Fibroblast of gingiva (primary cell): ENCODE results near the gene PTBP3.

Experiments
- DNase-seq: peaks from one replicate; pipeline ENCODE4 v3.0.0-alpha.2; 2011; ENCODE audit warnings: low read depth

The PTBP3 gene

DNA sequence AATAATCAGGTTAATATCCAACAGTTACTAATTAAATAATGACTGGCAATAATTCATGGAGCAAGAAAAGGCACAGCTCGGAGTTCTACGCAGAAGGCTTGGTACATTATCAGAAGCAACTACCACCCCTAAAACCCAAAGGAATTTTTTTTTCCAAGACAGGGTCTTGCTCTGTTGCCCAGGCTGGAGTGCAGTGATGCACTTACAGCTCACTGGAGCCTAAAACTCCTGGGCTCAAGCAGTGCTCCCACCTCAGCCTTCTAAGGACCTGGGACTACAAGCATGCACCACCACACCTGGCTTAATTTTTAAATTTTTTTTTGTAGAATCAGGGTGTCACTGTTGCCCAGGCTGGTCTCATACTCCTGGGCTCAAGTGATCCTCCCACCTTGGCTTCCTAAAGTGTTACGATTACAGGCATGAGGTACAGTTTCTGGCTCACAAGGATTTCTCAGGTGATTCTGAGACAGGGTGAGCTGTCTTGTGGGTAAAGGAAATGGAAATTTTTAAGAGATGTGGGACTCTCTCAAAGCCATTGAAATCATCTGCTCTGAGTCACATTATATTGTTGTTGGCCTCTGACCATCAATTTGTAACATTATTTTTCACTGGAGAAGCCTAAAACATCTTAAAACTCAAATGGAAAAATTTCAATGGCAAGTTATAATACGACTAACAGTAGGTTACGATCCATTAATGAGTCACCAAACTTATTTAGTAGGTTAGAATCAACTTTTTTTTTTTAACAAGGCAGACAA is 26.8 kb upstream of the PTBP3 start:
- DNase-seq: peak; percentile 39

GRCh38 chr9:112355427-112355897 is 22.0 kb upstream of the PTBP3 start:
- no peak for DNase-seq

DNA sequence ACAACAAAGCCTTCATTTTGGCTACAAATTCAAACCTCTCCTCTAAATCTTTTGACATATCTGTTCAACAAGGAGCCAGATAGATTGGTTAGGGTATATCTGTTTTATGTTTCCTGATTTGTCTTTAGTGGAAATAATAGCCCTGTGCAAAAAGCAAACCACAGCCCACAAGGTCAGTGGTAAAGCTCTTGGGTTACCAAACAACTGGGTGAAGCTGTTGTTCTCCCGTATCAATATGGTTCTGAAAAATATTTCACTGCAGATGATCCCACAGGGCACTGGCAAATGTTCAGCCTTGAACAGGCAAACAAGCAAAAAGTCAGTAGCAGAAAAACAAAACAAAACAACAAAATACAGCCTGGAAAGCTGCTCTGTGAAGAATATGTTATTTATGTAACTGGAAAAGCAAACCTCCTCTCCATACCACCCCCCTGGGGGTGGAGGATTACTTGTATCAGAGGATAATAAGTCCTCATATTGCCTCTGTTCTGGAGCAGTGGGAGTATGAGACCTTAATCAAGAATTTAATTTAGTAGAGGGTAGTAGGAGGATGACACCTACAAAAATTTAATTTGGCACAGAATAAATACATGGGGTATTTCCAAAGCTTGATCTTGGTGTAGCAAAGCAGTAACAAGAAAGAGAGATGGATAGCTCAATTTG is 20.8 kb upstream of the PTBP3 start:
- DNase-seq: no peak

GRCh38 chr9:112352209-112352608 is 18.8 kb upstream of the PTBP3 start:
- DNase-seq: no peak

GRCh38 chr9:112351184-112351583 is 17.8 kb upstream of the PTBP3 start:
- no peak for DNase-seq

GRCh38 chr9:112349008-112349333 is 15.6 kb upstream of the PTBP3 start:
- no peak for DNase-seq

DNA sequence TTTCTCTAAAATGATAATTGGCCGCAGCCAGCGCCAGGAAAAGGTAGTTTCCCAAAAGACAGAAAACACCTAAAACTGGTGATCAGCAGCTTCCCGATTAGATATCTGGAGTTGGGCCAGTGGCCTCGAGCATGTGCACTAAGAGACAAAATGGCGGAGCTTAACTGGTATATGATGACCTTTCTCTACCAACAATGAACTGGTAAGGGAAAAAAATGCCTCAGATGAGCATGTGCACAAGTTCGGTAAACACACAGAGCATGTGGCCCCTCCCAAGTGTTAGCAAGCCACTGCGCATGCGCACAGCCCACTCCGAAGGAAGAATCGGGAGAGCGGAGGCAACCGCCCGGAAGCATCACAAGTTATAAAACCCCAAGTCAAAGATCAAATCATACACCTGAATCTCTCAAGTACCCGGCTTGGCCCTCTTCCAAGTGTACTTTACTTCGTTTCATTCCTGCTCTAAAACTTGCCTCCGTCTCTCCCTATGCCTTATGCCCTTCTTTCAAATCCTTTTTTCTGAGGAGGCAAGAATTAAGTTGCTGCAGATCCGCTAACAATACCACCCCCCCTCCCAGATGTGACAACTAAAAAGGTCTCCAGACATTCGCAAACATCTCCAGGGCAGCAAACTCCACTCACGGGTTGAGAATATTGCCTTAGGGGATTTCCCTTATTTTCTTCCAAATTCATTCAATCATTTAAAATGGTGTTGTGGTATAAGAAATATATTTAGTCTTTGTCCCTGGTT is 15.0 kb upstream of the PTBP3 start:
- DNase-seq: peak; percentile 60

GRCh38 chr9:112341730-112342129 is 8.3 kb upstream of the PTBP3 start:
- DNase-seq: peak; percentile 17

DNA sequence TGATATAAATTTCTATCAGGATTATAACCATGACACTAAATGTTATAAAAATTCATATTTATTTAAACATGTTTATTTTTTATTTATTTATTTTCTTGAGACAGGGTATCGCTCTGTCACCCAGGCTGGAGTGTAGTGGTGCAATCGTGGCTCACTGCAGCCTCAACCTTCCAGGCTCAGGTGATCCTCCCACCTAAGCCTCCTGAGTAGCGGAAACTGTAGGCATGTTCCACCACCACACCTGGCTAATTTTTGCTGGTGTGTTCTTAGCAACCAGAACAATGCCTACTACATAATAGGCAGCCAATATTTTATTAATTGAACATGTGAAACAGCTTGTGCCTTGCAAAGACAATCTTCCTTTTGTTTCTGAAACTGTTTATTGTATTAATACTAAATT is 6.5 kb upstream of the PTBP3 start:
- DNase-seq: no peak

DNA sequence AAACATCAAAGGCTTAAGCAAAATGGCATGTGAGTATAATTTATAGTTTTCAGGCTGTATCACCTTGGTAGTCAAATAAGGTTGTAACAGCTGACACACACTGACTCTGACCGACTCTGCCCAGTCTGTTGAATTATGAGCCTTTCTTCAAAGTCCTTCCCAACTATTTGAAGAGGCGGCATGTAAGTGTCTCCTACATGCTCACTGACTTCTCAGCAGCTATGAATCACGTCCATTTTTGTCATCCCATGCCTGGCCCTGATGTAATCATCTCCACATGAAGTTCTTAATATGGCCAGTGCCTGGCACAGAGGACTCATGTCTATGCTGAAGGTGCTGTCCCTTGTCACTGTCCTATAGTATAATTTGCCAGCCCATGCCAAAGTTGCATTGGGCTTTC is 5.1 kb upstream of the PTBP3 start:
- DNase-seq: peak; percentile 57

- DNase-seq: no peak
Observed at GRCh38 chr9:112337547-112337946, 4.1 kb upstream of the PTBP3 start.

DNA sequence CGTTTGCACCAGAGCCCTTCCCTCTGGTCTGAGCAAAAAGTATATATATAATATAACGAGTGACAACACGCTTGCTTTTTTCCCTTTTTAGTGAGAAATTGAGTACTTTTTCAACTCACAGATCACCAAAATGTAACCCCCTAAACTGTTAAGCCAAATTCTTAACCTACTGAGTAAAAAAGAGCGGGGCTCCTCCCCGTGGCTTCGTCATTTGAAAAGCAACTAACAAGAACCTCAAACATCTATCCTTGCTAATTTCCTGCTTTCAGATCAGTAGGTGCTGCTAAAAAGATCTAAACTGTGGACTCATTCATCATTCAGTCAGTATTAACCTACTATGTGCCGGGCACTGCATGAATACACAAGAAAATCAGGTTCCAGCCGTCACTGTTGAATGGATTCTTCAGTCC is 1.0 kb upstream of the PTBP3 start:
- DNase-seq: peak; percentile 15

GRCh38 chr9:112333639-112334431 is 416 bp upstream of the PTBP3 start:
- peak; percentile 96 for DNase-seq

DNA sequence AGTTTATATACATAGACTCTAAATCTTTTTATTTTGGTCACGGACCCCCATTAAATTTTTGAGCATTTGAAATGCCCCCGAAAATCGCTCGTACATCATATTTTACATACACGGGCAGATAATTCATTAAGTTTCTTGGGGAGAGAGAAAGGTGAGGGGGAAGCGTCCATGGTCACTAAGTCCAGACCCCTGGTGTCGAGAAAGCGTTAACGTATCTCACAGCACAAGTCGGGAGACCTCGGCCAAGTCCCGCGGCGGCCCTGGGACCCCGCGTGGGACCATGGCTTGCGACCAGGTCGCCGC is 794 bp downstream of the PTBP3 start:
- no peak for DNase-seq

DNA sequence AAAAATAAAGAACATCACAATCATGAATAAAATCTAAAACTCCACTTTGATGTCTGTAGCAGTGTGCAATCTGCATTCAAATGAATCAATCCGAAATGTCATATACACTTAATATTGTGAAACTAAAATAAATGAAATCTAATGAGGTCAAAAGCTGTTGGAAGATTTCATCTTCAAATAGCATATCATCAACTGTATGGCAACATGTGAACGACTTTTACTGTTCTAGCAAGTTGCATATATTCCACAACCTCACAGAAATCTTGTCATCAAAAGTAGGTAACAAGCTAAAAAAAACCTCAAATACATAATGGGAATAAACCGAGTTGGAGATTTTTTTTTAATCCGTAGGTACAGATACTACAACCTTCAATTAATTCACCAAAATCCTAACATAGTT is 1.2 kb downstream of the PTBP3 start:
- DNase-seq: no peak

DNA sequence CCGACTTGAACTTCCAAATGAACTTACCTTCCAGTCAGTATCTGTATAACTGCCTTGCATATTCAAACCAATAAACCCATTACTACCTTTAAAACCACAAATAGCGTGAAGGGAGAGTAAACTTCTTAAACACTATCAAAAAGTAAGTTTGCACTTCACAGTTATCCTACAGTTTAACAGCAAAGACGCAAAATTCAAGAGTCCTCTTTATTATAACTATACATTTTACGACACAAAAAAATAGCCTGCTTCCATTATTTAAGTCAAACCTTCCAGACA is 1.8 kb downstream of the PTBP3 start:
- DNase-seq: no peak

DNA sequence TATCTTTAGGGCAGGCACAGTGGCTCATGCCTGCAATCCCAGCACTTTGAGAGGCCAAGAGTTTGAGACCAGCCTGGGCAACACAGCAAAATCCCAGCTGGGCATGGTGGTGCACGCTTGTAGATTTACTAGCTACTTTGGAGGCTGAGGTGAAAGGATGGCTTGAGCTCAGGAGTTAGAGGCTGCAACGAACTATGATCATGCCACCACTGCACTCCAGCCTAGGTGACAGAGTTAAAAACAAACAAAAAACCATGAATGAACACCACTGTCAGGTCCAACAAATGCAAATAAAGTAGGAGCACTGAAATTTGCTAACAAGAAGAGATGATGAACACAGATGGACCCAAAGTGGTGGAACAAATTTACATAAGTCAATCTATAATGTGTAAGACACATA is 4.9 kb downstream of the PTBP3 start:
- no peak for DNase-seq

GRCh38 chr9:112327718-112328450 is 5.5 kb downstream of the PTBP3 start:
- DNase-seq: no peak

- no peak for DNase-seq
Observed at GRCh38 chr9:112326194-112326593, 7.2 kb downstream of the PTBP3 start.

GRCh38 chr9:112325600-112325999 is 7.8 kb downstream of the PTBP3 start:
- no peak for DNase-seq

DNA sequence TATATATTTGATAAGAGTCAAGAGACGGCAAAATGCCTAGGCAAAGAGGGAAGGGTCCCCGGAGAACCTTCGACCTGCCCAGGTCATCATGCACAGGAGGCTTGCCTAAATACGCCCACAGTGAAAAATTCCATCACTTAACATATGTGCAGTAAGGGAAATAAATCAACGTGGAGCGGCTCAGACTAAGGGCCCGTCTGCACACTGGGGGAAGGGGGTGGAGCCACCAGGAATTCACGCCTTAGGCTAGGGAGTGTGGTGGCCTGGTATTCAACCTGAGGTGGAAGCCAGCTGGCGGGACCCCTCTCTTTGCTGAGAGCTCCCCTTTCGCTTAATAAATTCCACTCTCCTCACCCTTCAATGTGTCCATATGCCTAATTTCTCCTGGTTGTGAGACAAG is 8.3 kb downstream of the PTBP3 start:
- DNase-seq: no peak

GRCh38 chr9:112323378-112323854 is 10.0 kb downstream of the PTBP3 start:
- no peak for DNase-seq
